Measurements from ENCODE around the gene FOXRED2. TPM values are rescaled to one million over a fixed set of nuclear protein-coding genes. Genes with fewer than 3 reads are reported as not detected.

The FOXRED2 gene
- total RNA-seq, 2 experiments from 2014 or later = 22.6 to 48.3 TPM

- Histone ChIP-seq H2AFZ (ENCODE audit: low read length) (no peak overlapping the region), H3K27ac (ENCODE audit: low read depth, low read length, poor library complexity, severe bottlenecking) (no peak overlapping the region), H3K4me1 (ENCODE audit: insufficient read depth, low read length, poor library complexity, severe bottlenecking) (peaks cover 3% of the 10 kb centered on the region), H4K20me1 (ENCODE audit: insufficient read depth, low read length) (no peaks in the 10 kb centered on the region), H3K36me3 (ENCODE audit: insufficient read depth, low read length) (peaks cover 37% of the 10 kb centered on the region; the same call in 1 of the 2 replicates), H3K9me3 (ENCODE audit: low read length) (no peaks in the 10 kb centered on the region), H3K9me2 (ENCODE audit: insufficient read depth, low read length) (no peaks in the 10 kb centered on the region), H3K4me2 (ENCODE audit: low read length) (no peak overlapping the region), H3K4me3 (ENCODE audit: low read depth, low read length, poor library complexity, severe bottlenecking) (no peak overlapping the region), H3K79me2 (ENCODE audit: insufficient read depth, low read depth, low read length) (no peaks in the 10 kb centered on the region)
- CTCF ChIA-PET (ENCODE audit: unreplicated experiment) = no interaction called here
- BruUV-seq (replicated peaks) = no TSS peak
- intact Hi-C loops (cut with micrococcal nuclease; ENCODE audit: unreplicated experiment) = no loop called here
- no peak for DNase-seq (ENCODE audit: low spot score)
- TF ChIP-seq CTCF (conservative IDR thresholded peaks at IDR 0.05; ENCODE audit: low read length) = no peak
- TF ChIP-seq EZH2phosphoT487 (IDR thresholded peaks at IDR 0.05; ENCODE audit: borderline replicate concordance, low read depth, low read length) = no peak
- POLR2A ChIA-PET = interaction anchor here (0.7 kb wide), 1 partner anchor 16 kb away, joined by 3 read pairs; the partner anchor contains the start of gene TXN2
These were observed 41.4 kb downstream of the FOXRED2 start for GRCh38 chr22:36465232-36466021.

GRCh38 chr22:36464715-36465231 is 42.1 kb downstream of the FOXRED2 start:
- H4K20me1 ChIP-seq (ENCODE audit: insufficient read depth, low read length) = no peaks in the 10 kb centered on the region
- no TSS peak for BruUV-seq (replicated peaks)
- no peak overlapping the region for H3K4me2 ChIP-seq (ENCODE audit: low read length)
- CTCF ChIA-PET (ENCODE audit: unreplicated experiment) = no interaction called here
- H3K4me1 ChIP-seq (ENCODE audit: insufficient read depth, low read length, poor library complexity, severe bottlenecking) = no peaks in the 10 kb centered on the region
- no peak overlapping the region for H2AFZ ChIP-seq (ENCODE audit: low read length)
- no peak for DNase-seq (ENCODE audit: low spot score)
- H3K79me2 ChIP-seq (ENCODE audit: insufficient read depth, low read depth, low read length) = no peaks in the 10 kb centered on the region
- no peaks in the 10 kb centered on the region for H3K9me3 ChIP-seq (ENCODE audit: low read length)
- no peak for TF ChIP-seq EZH2phosphoT487 (IDR thresholded peaks at IDR 0.05; ENCODE audit: borderline replicate concordance, low read depth, low read length)
- TF ChIP-seq CTCF (conservative IDR thresholded peaks at IDR 0.05; ENCODE audit: low read length) = no peak
- POLR2A ChIA-PET = no interaction called here
- no peak overlapping the region for H3K4me3 ChIP-seq (ENCODE audit: low read depth, low read length, poor library complexity, severe bottlenecking)
- intact Hi-C loops (cut with micrococcal nuclease; ENCODE audit: unreplicated experiment) = no loop called here
- peaks cover 32% of the 10 kb centered on the region; the same call in 1 of the 2 replicates for H3K36me3 ChIP-seq (ENCODE audit: insufficient read depth, low read length)
- no peaks in the 10 kb centered on the region for H3K9me2 ChIP-seq (ENCODE audit: insufficient read depth, low read length)
- H3K27ac ChIP-seq (ENCODE audit: low read depth, low read length, poor library complexity, severe bottlenecking) = no peak overlapping the region

GRCh38 chr22:36463783-36464184 is 43.1 kb downstream of the FOXRED2 start:
- ChIA-PET CTCF (ENCODE audit: unreplicated experiment) (no interaction called here), POLR2A (no interaction called here)
- H2AFZ ChIP-seq (ENCODE audit: low read length) = no peak overlapping the region
- no peak for TF ChIP-seq EZH2phosphoT487 (IDR thresholded peaks at IDR 0.05; ENCODE audit: borderline replicate concordance, low read depth, low read length)
- TF ChIP-seq CTCF (conservative IDR thresholded peaks at IDR 0.05; ENCODE audit: low read length) = no peak
- no peaks in the 10 kb centered on the region for H3K9me3 ChIP-seq (ENCODE audit: low read length)
- no peaks in the 10 kb centered on the region for H3K9me2 ChIP-seq (ENCODE audit: insufficient read depth, low read length)
- intact Hi-C loops (cut with micrococcal nuclease; ENCODE audit: unreplicated experiment) = no loop called here
- H3K36me3 ChIP-seq (ENCODE audit: insufficient read depth, low read length) = peaks cover 27% of the 10 kb centered on the region; the same call in 1 of the 2 replicates
- no peak overlapping the region for H3K4me2 ChIP-seq (ENCODE audit: low read length)
- no TSS peak for BruUV-seq (replicated peaks)
- DNase-seq (ENCODE audit: low spot score) = no peak
- H4K20me1 ChIP-seq (ENCODE audit: insufficient read depth, low read length) = no peaks in the 10 kb centered on the region
- no peak overlapping the region for H3K4me3 ChIP-seq (ENCODE audit: low read depth, low read length, poor library complexity, severe bottlenecking)
- no peaks in the 10 kb centered on the region for H3K79me2 ChIP-seq (ENCODE audit: insufficient read depth, low read depth, low read length)
- no peaks in the 10 kb centered on the region for H3K4me1 ChIP-seq (ENCODE audit: insufficient read depth, low read length, poor library complexity, severe bottlenecking)
- H3K27ac ChIP-seq (ENCODE audit: low read depth, low read length, poor library complexity, severe bottlenecking) = no peak overlapping the region

Measured in OCI-LY7 (cell line).